Thyroid gland (tissue), 4 donors: Measurements from ENCODE around the gene SIRPA.

Experiments used
- CTCF ChIP-seq, 6 experiments: fragments of 200-600 bp in 3 of 6; fragments of 450-650 bp in 3 of 6; sonication (generic) in 3 of 6; IDR thresholded peaks; one replicate each; pipeline ENCODE4 v1.5.1; 2016 to 2019; ENCODE audit warnings: antibody characterized with exemption in 6 of 6, mild to moderate bottlenecking in 2 of 6, inconsistent platforms in 1 of 6, moderate library complexity in 1 of 6
- POLR2A ChIP-seq, 2 donors: fragments of 450-650 bp; IDR thresholded peaks; one replicate each; pipeline ENCODE4 v1.6.1; 2017; ENCODE audit warnings: antibody characterized with exemption in 2 of 2, mild to moderate bottlenecking in 2 of 2, moderate library complexity in 1 of 2

- TF ChIP-seq CTCF (IDR thresholded peaks at IDR 0.05) (no peak), POLR2A (IDR thresholded peaks at IDR 0.05) (no peak)
Observed at GRCh38 chr20:1870792-1871550, 24.2 kb upstream of the SIRPA start.
